ENCODE data around the gene ERAP2. TPM values are rescaled to one million over a fixed set of nuclear protein-coding genes. Genes with fewer than 3 reads are reported as not detected.
A peak's percentile ranks its signal among the peaks of the same experiment; 100 is the strongest.

Gene ERAP2
- total RNA-seq, 2 experiments from 2014 or later, result 56.6 to 61.4 TPM

GRCh38 chr5:96927008-96927407, 50.7 kb downstream of the ERAP2 start:
- no peaks in the 10 kb centered on the region for H3K9me3 Mint-ChIP-seq
- POLR2A ChIA-PET, result interaction anchor here (0.6 to 1.0 kb wide), 3 partner anchors 22 to 66 kb away, joined by 3 to 5 read pairs (median 4); no protein-coding TSS in a partner anchor
- DNase-seq (no peak), ATAC-seq (ENCODE audit: poor library complexity) (no peak)
- no peak overlapping the region for H3K27ac Mint-ChIP-seq
- CTCF ChIA-PET, result interaction anchor here (0.8 to 1.7 kb wide), 2 partner anchors 23 to 70 kb away, joined by 3 to 4 read pairs; no protein-coding TSS in a partner anchor
- no peaks in the 10 kb centered on the region for H3K9me3 ChIP-seq (ENCODE audit: control insufficient read depth in 1 of 2, insufficient read depth in 1 of 2, low read length in 2 of 2)
- H3K27me3 Mint-ChIP-seq, result no peaks in the 10 kb centered on the region
- no peak overlapping the region for H3K4me3 Mint-ChIP-seq
- no peaks in the 10 kb centered on the region for H3K27me3 ChIP-seq (ENCODE audit: control insufficient read depth in 1 of 2, insufficient read depth in 2 of 2, low read length in 2 of 2)
- no peak overlapping the region for H3K4me3 ChIP-seq (ENCODE audit: low read length)
- H3K36me3 Mint-ChIP-seq (ENCODE audit: low read depth), result peaks cover 19% of the 10 kb centered on the region
- intact Hi-C loops (cut with DNase I, micrococcal nuclease), result no loop called here
- TF ChIP-seq, protein P1, sequence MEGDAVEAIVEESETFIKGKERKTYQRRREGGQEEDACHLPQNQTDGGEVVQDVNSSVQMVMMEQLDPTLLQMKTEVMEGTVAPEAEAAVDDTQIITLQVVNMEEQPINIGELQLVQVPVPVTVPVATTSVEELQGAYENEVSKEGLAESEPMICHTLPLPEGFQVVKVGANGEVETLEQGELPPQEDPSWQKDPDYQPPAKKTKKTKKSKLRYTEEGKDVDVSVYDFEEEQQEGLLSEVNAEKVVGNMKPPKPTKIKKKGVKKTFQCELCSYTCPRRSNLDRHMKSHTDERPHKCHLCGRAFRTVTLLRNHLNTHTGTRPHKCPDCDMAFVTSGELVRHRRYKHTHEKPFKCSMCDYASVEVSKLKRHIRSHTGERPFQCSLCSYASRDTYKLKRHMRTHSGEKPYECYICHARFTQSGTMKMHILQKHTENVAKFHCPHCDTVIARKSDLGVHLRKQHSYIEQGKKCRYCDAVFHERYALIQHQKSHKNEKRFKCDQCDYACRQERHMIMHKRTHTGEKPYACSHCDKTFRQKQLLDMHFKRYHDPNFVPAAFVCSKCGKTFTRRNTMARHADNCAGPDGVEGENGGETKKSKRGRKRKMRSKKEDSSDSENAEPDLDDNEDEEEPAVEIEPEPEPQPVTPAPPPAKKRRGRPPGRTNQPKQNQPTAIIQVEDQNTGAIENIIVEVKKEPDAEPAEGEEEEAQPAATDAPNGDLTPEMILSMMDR (IDR thresholded peaks at IDR 0.05), result no peak
- peaks cover 31% of the 10 kb centered on the region for H3K4me1 ChIP-seq (ENCODE audit: insufficient read depth, low read length)
- peaks cover 77% of the 10 kb centered on the region for H3K4me1 Mint-ChIP-seq (ENCODE audit: low read depth)
- H3K27ac ChIP-seq (ENCODE audit: low read depth in 1 of 2, low read length in 2 of 2), result no peak overlapping the region
- peaks cover 2% of the 10 kb centered on the region for H3K36me3 ChIP-seq (ENCODE audit: insufficient read depth, low read length)

DNA sequence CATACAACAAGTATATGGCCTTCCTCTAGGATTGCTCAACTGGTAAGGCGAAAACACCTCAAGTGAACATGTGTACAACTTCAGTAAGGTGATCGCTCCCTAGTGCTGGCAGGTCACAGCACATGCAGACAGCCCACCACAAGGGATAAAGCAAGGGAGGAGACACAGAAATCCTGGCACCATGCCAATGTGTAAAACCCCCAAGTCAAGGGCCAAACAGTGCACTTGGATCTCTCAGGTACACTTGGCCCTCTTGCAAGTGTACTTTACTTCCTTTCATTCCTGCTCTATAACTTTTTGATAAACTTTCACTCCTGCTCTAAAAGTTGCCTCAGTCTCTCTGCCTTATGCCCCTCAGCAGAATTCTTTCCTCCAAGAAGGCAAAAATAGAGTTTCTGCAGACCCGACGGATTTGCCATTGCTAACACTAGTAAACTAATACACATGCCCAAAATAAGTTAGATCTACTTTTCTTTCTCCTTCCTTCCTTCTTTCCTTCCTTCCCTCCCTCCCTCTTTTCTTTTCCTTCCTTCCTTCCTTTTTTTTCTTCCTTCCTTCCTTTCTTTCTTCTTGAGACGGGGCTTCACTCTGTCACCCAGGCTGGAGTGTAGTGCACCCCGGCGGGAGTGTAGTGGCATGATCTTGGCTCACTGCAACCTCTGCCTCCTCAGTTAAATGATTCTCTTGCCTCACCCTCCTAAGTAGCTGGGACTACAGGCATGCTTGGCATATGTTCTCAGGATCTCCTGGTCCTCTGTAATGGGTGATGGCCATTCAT, 52.8 kb downstream of the ERAP2 start:
- CTCF ChIA-PET, result no interaction called here
- Histone ChIP-seq H3K36me3 (ENCODE audit: insufficient read depth, low read length) (peaks cover 2% of the 10 kb centered on the region), H3K9me3 (ENCODE audit: control insufficient read depth in 1 of 2, insufficient read depth in 1 of 2, low read length in 2 of 2) (no peaks in the 10 kb centered on the region), H3K27ac (ENCODE audit: low read depth in 1 of 2, low read length in 2 of 2) (no peak overlapping the region), H3K4me1 (ENCODE audit: insufficient read depth, low read length) (peaks cover 39% of the 10 kb centered on the region), H3K27me3 (ENCODE audit: control insufficient read depth in 1 of 2, insufficient read depth in 2 of 2, low read length in 2 of 2) (no peaks in the 10 kb centered on the region), H3K4me3 (ENCODE audit: low read length) (no peak overlapping the region)
- intact Hi-C loops (cut with DNase I, micrococcal nuclease), result no loop called here
- ATAC-seq (ENCODE audit: poor library complexity) (no peak), DNase-seq (peak in 2 of 14 experiments; percentile 38 to 42)
- POLR2A ChIA-PET, result interaction anchor here (1.0 to 1.1 kb wide), 2 partner anchors 10 to 124 kb away, joined by 3 read pairs; no protein-coding TSS in a partner anchor
- Mint-ChIP-seq H3K36me3 (ENCODE audit: low read depth) (peaks cover 15% of the 10 kb centered on the region), H3K4me3 (no peak overlapping the region), H3K4me1 (ENCODE audit: low read depth) (peaks cover 85% of the 10 kb centered on the region), H3K27me3 (no peaks in the 10 kb centered on the region), H3K27ac (peak overlapping the region; percentile 74), H3K9me3 (no peaks in the 10 kb centered on the region)
- TF ChIP-seq, protein P1 (IDR thresholded peaks at IDR 0.05), result no peak

- ATAC-seq (ENCODE audit: poor library complexity), result no peak
- CTCF ChIA-PET, result no interaction called here
- Histone ChIP-seq H3K9me3 (ENCODE audit: control insufficient read depth in 1 of 2, insufficient read depth in 1 of 2, low read length in 2 of 2) (no peaks in the 10 kb centered on the region), H3K27ac (ENCODE audit: low read depth in 1 of 2, low read length in 2 of 2) (no peak overlapping the region), H3K4me3 (ENCODE audit: low read length) (no peak overlapping the region), H3K27me3 (ENCODE audit: control insufficient read depth in 1 of 2, insufficient read depth in 2 of 2, low read length in 2 of 2) (no peaks in the 10 kb centered on the region), H3K36me3 (ENCODE audit: insufficient read depth, low read length) (peaks cover 2% of the 10 kb centered on the region), H3K4me1 (ENCODE audit: insufficient read depth, low read length) (peaks cover 33% of the 10 kb centered on the region)
- H3K36me3 Mint-ChIP-seq (ENCODE audit: low read depth), result peaks cover 22% of the 10 kb centered on the region
- no peak for DNase-seq
- POLR2A ChIA-PET, result interaction anchor here (1.0 to 1.1 kb wide), 2 partner anchors 9 to 14 kb away, joined by 3 read pairs; no protein-coding TSS in a partner anchor
- no peaks in the 10 kb centered on the region for H3K9me3 Mint-ChIP-seq
- TF ChIP-seq, protein P1 (IDR thresholded peaks at IDR 0.05), result no peak
- H3K27me3 Mint-ChIP-seq, result no peaks in the 10 kb centered on the region
- intact Hi-C loops (cut with DNase I, micrococcal nuclease), result loop anchor here (2.0 to 10.0 kb wide), 2 partner anchors 15 to 1845 kb away; partner anchors contain the start of gene RGMB (in 1 of the 2)
- H3K27ac Mint-ChIP-seq, result peak overlapping the region; percentile 64
- H3K4me1 Mint-ChIP-seq (ENCODE audit: low read depth), result peaks cover 80% of the 10 kb centered on the region
- no peak overlapping the region for H3K4me3 Mint-ChIP-seq
Measured at GRCh38 chr5:96930058-96930457, 53.8 kb downstream of the ERAP2 start.
